GM12875 (cell line): ENCODE data around the gene PDCD6IP.

Source experiments
- H3K4me3 ChIP-seq: one replicate; pipeline ENCODE4 v1.5.1; 2011; ENCODE audit warnings: low read depth, low read length, control low read depth
- TF ChIP-seq, protein P1 (sequence below): IDR thresholded peaks from 2 replicates; pipeline ENCODE4 v1.5.1; 2011; ENCODE audit warnings: low read depth, mild to moderate bottlenecking, control low read depth, inconsistent platforms, low read length, moderate library complexity, borderline replicate concordance; ENCODE audit not compliant: insufficient read depth

Gene PDCD6IP

DNA sequence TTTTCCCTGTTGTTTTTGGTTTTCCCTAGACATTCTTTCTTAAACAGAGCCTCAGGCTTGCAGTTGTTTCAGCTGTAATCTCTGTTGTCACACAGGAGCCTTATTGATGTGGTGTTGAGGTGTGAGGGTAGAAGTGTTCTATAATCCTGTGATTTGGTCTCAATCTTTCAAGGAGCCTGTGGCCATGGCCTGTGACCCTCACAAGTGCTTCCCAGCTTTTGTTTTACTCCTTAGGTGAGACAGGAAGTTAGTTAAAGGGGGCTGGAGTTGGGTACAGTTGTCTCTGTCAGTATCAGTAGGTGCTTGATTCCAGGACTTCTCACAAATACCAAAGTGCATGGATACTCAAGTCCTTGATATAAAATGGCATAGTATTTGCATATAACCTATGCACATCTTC, 77.2 kb downstream of the PDCD6IP start:
- TF ChIP-seq, protein P1, sequence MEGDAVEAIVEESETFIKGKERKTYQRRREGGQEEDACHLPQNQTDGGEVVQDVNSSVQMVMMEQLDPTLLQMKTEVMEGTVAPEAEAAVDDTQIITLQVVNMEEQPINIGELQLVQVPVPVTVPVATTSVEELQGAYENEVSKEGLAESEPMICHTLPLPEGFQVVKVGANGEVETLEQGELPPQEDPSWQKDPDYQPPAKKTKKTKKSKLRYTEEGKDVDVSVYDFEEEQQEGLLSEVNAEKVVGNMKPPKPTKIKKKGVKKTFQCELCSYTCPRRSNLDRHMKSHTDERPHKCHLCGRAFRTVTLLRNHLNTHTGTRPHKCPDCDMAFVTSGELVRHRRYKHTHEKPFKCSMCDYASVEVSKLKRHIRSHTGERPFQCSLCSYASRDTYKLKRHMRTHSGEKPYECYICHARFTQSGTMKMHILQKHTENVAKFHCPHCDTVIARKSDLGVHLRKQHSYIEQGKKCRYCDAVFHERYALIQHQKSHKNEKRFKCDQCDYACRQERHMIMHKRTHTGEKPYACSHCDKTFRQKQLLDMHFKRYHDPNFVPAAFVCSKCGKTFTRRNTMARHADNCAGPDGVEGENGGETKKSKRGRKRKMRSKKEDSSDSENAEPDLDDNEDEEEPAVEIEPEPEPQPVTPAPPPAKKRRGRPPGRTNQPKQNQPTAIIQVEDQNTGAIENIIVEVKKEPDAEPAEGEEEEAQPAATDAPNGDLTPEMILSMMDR = no peak
- H3K4me3 ChIP-seq = no peak overlapping the region

DNA sequence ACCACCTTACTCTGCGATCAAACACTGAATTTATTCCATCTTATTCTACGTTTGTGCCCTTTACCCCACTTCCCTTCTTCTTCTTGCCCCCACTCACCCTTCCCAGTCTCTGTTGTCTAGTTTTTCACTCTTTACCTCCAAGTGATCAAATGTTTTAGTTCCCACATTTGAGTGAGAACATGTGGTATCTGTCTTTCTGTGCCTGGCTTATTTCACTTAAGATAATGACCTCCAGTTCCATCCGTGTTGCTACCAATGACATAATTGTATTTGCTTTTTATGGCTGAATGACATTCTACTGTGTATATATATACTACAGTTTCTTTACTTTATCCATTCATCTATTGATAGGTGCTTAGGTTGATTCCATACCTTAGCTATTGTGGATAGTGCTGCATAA, 78.8 kb downstream of the PDCD6IP start:
- H3K4me3 ChIP-seq = no peak overlapping the region
- TF ChIP-seq, protein P1 = no peak

DNA sequence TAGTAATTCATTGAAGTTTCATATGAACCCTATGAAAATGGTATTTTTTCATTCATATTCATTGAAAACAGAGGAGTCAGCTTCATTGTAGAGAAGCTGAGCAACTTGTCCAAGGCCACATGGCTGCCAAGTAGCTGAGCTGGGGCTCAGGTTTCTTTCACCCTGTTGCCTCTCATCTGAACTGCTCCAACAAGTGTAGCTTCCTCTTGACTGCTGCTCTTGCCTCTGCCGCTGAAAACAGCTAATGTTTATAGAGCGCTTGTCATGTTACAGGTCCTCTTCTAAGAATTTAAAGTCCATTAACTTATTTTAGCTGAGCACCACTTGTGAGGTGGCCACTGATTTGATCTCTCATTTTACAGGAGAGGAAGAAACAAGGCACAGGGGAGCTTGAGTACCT, 81.1 kb downstream of the PDCD6IP start:
- TF ChIP-seq, protein P1 = no peak
- no peak overlapping the region for H3K4me3 ChIP-seq

DNA sequence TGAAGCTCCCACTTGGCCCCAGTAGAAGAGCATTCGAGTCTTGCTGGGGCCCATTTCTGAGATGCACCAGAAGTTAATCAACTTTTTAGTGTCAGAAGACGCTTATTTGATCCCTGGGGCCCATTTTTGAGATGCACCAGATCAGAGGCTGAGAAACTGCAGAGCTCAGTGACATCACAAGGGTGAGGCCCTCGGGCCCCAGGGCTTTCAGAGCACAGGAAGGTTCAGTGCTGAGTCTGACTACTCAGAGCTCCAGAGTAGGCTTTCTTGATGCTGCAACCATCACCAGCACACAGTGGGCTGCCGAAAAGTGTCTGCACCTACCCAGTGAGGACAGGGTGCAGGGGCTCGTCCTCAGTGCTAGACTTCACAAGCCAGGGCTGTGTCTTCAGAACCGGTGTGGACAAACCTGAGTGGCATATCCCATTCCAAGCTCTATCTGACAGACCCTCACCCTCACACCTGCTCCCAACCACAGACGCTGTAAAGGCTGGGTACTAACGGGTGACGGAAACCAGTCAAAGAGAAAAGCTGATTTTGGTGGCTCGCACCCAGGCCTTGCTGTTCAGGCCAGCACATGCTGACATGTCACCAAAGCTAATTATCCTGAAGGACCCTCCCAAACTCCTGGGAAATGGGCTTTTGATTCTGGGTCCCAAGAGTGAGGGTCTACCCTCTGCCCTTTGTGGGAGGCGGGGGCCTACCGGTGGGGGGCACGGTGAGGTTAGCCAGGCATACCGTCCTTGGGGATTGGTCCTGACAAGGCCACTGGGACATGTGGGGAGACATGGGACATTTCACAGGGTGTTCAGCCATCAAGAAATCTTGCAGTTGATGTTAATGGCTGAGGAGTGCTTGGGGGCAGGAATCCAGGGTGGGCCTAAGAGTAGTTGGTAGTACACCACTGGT, 83.0 kb downstream of the PDCD6IP start:
- TF ChIP-seq, protein P1 = no peak

DNA sequence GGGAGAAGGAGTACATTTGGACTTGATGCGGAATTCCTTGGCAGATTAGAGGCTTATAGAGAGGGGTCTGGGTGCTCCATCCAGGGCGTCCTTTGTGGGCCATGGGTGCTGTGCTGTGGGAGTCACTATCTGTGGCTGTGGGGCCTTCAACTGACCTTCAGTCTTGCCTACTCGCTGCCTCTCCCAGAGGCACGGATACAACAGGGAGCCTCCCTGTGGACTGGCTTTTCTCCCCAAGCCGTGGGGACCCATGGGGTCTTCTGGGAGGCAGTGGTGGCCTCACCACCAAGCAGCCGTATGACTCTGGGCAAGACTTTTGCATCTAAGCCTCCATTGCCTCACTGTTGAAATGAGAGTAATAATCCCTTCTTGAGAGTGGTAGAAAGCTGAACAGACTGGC, 83.9 kb downstream of the PDCD6IP start:
- no peak overlapping the region for H3K4me3 ChIP-seq
- TF ChIP-seq, protein P1 = no peak

More for the DNA sequence above, 83.0 kb downstream of the PDCD6IP start:
- H3K4me3 ChIP-seq = no peak overlapping the region

DNA sequence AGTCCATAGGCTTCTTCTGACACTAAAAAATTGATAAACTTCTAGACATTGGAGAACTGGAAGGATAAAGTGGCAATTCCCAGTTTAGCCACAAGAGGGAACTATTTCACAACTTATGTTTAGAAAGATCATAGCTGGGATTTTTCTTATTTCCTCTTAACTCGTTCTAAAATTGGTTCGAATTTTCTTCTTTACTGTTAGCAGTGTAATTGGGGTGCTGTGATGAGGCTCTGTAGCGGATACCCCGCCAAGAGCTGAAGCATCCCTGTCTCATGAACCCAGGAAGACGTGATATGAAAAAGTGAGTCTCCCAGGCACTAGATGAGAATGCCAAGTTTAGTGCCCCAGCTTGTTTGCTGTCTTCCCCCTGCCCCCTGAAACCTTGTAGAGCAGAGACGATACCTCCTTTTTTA, 85.1 kb downstream of the PDCD6IP start:
- TF ChIP-seq, protein P1 = peak; percentile 42; the same call in 1 of the 2 replicates
- no peak overlapping the region for H3K4me3 ChIP-seq
